PC-3 (cell line): ENCODE data around the gene DCUN1D4.

Source experiments
- EZH2 ChIP-seq: fragments of 300-600 bp; sonication (generic); IDR thresholded peaks from one replicate; pipeline ENCODE4 v1.6.1; 2017; ENCODE audit warnings: antibody characterized with exemption, mild to moderate bottlenecking, low read length; ENCODE audit not compliant: unreplicated experiment
- TF ChIP-seq, protein P1 (sequence below): fragments of 300-600 bp; sonication (generic); conservative IDR thresholded peaks from 2 replicates; pipeline ENCODE4 v1.5.1; 2017; ENCODE audit warnings: antibody characterized with exemption, low read depth, mild to moderate bottlenecking, low read length

DNA sequence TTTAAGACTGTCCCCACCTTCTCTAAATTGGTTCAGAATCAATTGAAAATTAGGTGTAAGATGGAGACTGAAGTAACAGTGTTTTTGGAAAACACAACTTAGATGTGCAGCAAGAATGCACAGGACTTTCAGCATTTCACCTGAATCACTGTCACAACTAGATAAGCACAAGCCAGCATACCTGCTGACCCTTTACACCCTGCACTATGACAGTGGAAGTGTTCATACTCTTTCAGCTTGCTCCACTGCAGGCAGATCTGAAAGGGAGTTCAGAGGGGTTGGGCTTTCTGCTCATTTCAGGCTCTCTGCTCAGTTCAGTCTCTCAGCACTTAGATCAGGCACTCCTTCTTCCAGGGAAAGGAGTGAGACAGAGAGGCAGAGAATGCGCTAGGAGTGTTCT lies 22.8 kb downstream of the DCUN1D4 start:
- TF ChIP-seq, protein P1, sequence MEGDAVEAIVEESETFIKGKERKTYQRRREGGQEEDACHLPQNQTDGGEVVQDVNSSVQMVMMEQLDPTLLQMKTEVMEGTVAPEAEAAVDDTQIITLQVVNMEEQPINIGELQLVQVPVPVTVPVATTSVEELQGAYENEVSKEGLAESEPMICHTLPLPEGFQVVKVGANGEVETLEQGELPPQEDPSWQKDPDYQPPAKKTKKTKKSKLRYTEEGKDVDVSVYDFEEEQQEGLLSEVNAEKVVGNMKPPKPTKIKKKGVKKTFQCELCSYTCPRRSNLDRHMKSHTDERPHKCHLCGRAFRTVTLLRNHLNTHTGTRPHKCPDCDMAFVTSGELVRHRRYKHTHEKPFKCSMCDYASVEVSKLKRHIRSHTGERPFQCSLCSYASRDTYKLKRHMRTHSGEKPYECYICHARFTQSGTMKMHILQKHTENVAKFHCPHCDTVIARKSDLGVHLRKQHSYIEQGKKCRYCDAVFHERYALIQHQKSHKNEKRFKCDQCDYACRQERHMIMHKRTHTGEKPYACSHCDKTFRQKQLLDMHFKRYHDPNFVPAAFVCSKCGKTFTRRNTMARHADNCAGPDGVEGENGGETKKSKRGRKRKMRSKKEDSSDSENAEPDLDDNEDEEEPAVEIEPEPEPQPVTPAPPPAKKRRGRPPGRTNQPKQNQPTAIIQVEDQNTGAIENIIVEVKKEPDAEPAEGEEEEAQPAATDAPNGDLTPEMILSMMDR = no peak
- no peak for TF ChIP-seq EZH2
